HepG2 (cell line): Measurements from ENCODE around the gene COL4A2. TPM values are rescaled to one million over a fixed set of nuclear protein-coding genes. Genes with fewer than 3 reads are reported as not detected.

Experiments used
- ATAC-seq: fragments of 200-7000 bp; cut with Tn5 transposase; 3 replicates; pipeline ENCODE4 v1.9.1; 2020; ENCODE audit warnings: mild to moderate bottlenecking, moderate library complexity
- BruUV-seq: library from RNA; stranded (reverse); fragments of 400-500 nt; replicated peaks from 2 replicates; lab custom pipeline; 2021; lab: Mats Ljungman, UMichigan
- CTCF ChIA-PET: fragments of 300-600 bp; formaldehyde crosslinking; extraction: SDS; loops from one replicate; lab custom pipeline; 2021; ENCODE audit warnings: low total read pairs, inconsistent platforms, low intra/inter-chr PET ratio; lab: Yijun Ruan, JAX
- POLR2A ChIA-PET: fragments of 350-600 bp; sonication (Branson Sonifier 250); formaldehyde crosslinking; loops from one replicate; lab custom pipeline; 2020; ENCODE audit warnings: antibody characterized with exemption, inconsistent platforms; lab: Yijun Ruan, JAX
- DNase-seq: peaks from one replicate; pipeline ENCODE4 v3.0.0-alpha.2; 2015; ENCODE audit warnings: low spot score
- FAIRE-seq: peaks from 3 replicates; lab custom pipeline; 2011; peaks lifted over from hg19 to GRCh38; lab: Jason Lieb, UNC
- H2AFZ ChIP-seq: one replicate; pipeline ENCODE4 v1.6.1; 2011; ENCODE audit warnings: low read length, inconsistent platforms
- H3K27ac ChIP-seq: fragments of 300-600 bp; 3 replicates; pipeline ENCODE4 v1.8.0; 2011; ENCODE audit warnings: mixed run types, mild to moderate bottlenecking, mixed read lengths, low read length, inconsistent platforms; ENCODE audit not compliant: insufficient read depth; ENCODE audit errors: extremely low read length
- H3K27me3 ChIP-seq, 2 experiments: fragments of 200-600 bp in 1 of 2; 2 replicates in 1 of 2; 3 replicates in 1 of 2; pipeline versions ENCODE4 v1.6.0 to v1.8.0; 2011; ENCODE audit warnings: low read length in 2 of 2, mild to moderate bottlenecking in 2 of 2, moderate library complexity in 2 of 2, inconsistent platforms in 1 of 2; ENCODE audit not compliant: insufficient read depth in 2 of 2, control insufficient read depth in 1 of 2
- H3K36me3 ChIP-seq, 2 experiments: fragments of 200-600 bp in 1 of 2; replicated peaks in 1 of 2; 2 replicates in 1 of 2; 3 replicates in 1 of 2; pipeline versions ENCODE4 v1.5.1 to v1.8.0; 2011; ENCODE audit warnings: low read length in 2 of 2, inconsistent platforms in 1 of 2; ENCODE audit not compliant: insufficient read depth in 2 of 2, control insufficient read depth in 1 of 2
- H3K4me1 ChIP-seq: 2 replicates; pipeline ENCODE4 v1.5.1; 2012; ENCODE audit warnings: low read length, inconsistent platforms; ENCODE audit not compliant: insufficient read depth
- H3K4me2 ChIP-seq: 2 replicates; pipeline ENCODE4 v1.6.0; 2011; ENCODE audit warnings: low read depth, low read length, inconsistent platforms
- H3K4me3 ChIP-seq, 3 experiments: fragments of 200-600 bp in 1 of 3; sonication (generic), shearing (Covaris generic) in 1 of 3; replicated peaks in 1 of 3; 2 replicates each; pipeline ENCODE4 v1.5.1; 2011 to 2016; ENCODE audit warnings: low read length in 3 of 3, inconsistent platforms in 2 of 3, low read depth in 2 of 3, mild to moderate bottlenecking in 2 of 3, control low read depth in 1 of 3, mixed read lengths in 1 of 3; ENCODE audit not compliant: insufficient read depth in 1 of 3
- H3K79me2 ChIP-seq: one replicate; pipeline ENCODE4 v1.6.1; 2011; ENCODE audit warnings: low read length, inconsistent platforms; ENCODE audit not compliant: insufficient read depth
- H3K9ac ChIP-seq: 2 replicates; pipeline ENCODE4 v1.6.0; 2011; ENCODE audit warnings: mild to moderate bottlenecking, low read depth, low read length, inconsistent platforms; ENCODE audit not compliant: insufficient read depth
- H3K9me3 ChIP-seq: 2 replicates; pipeline ENCODE4 v1.5.1; 2012; ENCODE audit warnings: mild to moderate bottlenecking, low read length
- H4K20me1 ChIP-seq: 2 replicates; pipeline ENCODE4 v1.6.0; 2011; ENCODE audit warnings: inconsistent platforms, mild to moderate bottlenecking, low read length, moderate library complexity; ENCODE audit not compliant: insufficient read depth
- EZH2 ChIP-seq: conservative IDR thresholded peaks from 2 replicates; pipeline ENCODE4 v1.6.1; 2012; ENCODE audit warnings: mild to moderate bottlenecking, low read depth, low read length, moderate library complexity
- ZNF7 ChIP-seq: IDR thresholded peaks from 2 replicates; pipeline ENCODE4 v1.6.1; 2016; ENCODE audit warnings: missing biosample characterization, missing genetic modification reagents
- ZNF749 ChIP-seq: sonication (generic); formaldehyde crosslinking; IDR thresholded peaks from 2 replicates; pipeline ENCODE4 v1.8.0; 2022; ENCODE audit warnings: mild to moderate bottlenecking, missing genetic modification reagents, moderate library complexity, borderline replicate concordance
- WGBS: methylation state at CpG from one replicate; pipeline ENCODE4 v1.1.6; 2017; ENCODE audit warnings: low lambda C conversion rate; 5-methylcytosine and 5-hydroxymethylcytosine counted together
- in situ Hi-C: cut with HindIII; loops from 2 replicates; pipeline ENCODE4 v1.10.0; 2017; ENCODE audit warnings: low pct_unique_long_range_greater_than_20kb; ENCODE audit not compliant: extremely low pct_ligation_motif_present
- intact Hi-C: fragments of 100-400 bp; cut with micrococcal nuclease; formaldehyde crosslinking; loops from one replicate; pipeline ENCODE4 v1.10.0; 2022; ENCODE audit not compliant: unreplicated experiment
- polyA plus RNA-seq, 8 experiments: library from polyadenylated mRNA; depleted of rRNA in 3 of 8; stranded (reverse) in 7 of 8; unstranded in 1 of 8; fragments of >200 nt; fragmentation: Illumina TruSeq in 4 of 8; extraction: Trizol in 4 of 8; gene quantifications; 2 replicates each; pipeline versions ENCODE4 v1.2.1 to v1.2.3, GENCODE V29; 2011 to 2016; ENCODE audit warnings: low read depth in 4 of 8, missing spikeins in 1 of 8, mixed read lengths in 1 of 8; ENCODE audit not compliant: insufficient read depth in 1 of 8
- total RNA-seq, 5 experiments: library from RNA; depleted of rRNA; stranded (reverse); fragments of >200 nt; fragmentation: Illumina TruSeq; extraction: Trizol; gene quantifications; 2 replicates each; pipeline ENCODE4 v1.2.3, GENCODE V29; 2016; ENCODE audit warnings: low read depth in 1 of 5
- TF ChIP-seq, protein P1 (sequence below): sonication (generic); formaldehyde crosslinking; IDR thresholded peaks from 2 replicates; pipeline ENCODE4 v1.5.1; 2020; ENCODE audit warnings: mild to moderate bottlenecking, missing genetic modification reagents, moderate library complexity

COL4A2 gene
- total and polyA plus RNA-seq, 2 of the 13 experiments (the other 11 are each of a cell fraction or from before 2014, with no cell fraction given): 0.22 to 1.9 TPM

DNA sequence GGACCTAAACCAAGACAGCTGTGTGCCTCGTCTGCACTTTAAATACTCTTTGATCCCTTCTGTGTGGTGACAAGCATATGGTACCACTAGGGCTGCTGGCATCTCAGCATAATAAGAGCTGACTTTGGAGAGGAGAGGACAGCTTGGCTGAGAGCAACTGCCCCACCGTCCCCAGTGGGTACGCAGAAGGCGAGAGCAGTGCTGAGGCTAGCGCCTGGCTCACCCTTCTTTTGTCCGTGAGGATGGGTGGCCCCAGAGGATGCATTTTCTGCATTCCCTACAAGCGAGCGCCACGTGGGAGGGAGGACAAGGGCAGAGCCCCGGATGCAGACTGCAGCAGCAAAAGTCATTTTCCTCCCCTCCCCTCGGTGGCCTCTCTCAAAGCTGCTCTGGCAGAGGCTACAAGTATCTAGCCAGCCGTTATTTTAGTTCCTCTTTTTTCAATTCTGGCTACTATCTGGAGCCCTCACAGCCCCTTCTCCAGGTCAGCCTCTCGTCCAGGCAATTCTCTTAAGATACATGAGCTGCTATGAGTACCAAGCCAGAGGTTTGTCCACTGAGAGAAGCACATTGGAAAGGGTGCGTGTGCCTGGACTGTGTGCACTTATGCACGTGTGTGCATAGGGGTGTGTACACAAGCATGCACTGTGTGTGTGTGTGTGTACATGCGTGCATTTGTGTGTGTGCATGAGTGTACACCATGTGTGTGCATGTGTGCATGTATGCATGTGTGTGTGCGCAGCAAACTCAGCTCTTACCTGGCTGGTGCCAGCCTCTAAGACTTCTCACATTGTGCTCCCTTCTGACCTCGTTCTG is 203.1 kb downstream of the COL4A2 start:
- FAIRE-seq (no peak), ATAC-seq (no peak; the same call in 2 of the 3 replicates), DNase-seq (no peak)
- BruUV-seq: no TSS peak
- intact Hi-C loops: no loop called here
- H3K9me3 ChIP-seq: no peaks in the 10 kb centered on the region
- WGBS: 59% methylated on average over 15 of the region's 18 CpGs
- no peak overlapping the region for H3K9ac ChIP-seq
- H4K20me1 ChIP-seq: no peaks in the 10 kb centered on the region
- in situ Hi-C loops: no loop called here
- ChIA-PET POLR2A (no interaction called here), CTCF (no interaction called here)
- no peaks in the 10 kb centered on the region for H3K27me3 ChIP-seq
- TF ChIP-seq EZH2: no peak
- no peak for TF ChIP-seq ZNF749
- TF ChIP-seq, protein P1, sequence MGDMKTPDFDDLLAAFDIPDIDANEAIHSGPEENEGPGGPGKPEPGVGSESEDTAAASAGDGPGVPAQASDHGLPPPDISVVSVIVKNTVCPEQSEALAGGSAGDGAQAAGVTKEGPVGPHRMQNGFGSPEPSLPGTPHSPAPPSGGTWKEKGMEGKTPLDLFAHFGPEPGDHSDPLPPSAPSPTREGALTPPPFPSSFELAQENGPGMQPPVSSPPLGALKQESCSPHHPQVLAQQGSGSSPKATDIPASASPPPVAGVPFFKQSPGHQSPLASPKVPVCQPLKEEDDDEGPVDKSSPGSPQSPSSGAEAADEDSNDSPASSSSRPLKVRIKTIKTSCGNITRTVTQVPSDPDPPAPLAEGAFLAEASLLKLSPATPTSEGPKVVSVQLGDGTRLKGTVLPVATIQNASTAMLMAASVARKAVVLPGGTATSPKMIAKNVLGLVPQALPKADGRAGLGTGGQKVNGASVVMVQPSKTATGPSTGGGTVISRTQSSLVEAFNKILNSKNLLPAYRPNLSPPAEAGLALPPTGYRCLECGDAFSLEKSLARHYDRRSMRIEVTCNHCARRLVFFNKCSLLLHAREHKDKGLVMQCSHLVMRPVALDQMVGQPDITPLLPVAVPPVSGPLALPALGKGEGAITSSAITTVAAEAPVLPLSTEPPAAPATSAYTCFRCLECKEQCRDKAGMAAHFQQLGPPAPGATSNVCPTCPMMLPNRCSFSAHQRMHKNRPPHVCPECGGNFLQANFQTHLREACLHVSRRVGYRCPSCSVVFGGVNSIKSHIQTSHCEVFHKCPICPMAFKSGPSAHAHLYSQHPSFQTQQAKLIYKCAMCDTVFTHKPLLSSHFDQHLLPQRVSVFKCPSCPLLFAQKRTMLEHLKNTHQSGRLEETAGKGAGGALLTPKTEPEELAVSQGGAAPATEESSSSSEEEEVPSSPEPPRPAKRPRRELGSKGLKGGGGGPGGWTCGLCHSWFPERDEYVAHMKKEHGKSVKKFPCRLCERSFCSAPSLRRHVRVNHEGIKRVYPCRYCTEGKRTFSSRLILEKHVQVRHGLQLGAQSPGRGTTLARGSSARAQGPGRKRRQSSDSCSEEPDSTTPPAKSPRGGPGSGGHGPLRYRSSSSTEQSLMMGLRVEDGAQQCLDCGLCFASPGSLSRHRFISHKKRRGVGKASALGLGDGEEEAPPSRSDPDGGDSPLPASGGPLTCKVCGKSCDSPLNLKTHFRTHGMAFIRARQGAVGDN (CRISPR knock-in tag): peak; percentile 28; the same call in 1 of the 2 replicates
- TF ChIP-seq ZNF7 (CRISPR knock-in tag): peak; percentile 57; the same call in 1 of the 2 replicates
- no peak overlapping the region for H3K27ac ChIP-seq
- H3K4me1 ChIP-seq: peaks cover 29% of the 10 kb centered on the region
- no peak overlapping the region for H2AFZ ChIP-seq
- no peaks in the 10 kb centered on the region for H3K36me3 ChIP-seq
- no peak overlapping the region for H3K4me2 ChIP-seq
- H3K79me2 ChIP-seq: no peaks in the 10 kb centered on the region
- no peak overlapping the region for H3K4me3 ChIP-seq
